ENCODE data around the gene CELA2B. TPM values are rescaled to one million over a fixed set of nuclear protein-coding genes. Genes with fewer than 3 reads are reported as not detected.

Gene CELA2B
- polyA plus RNA-seq, 3 donors = not detected

DNA sequence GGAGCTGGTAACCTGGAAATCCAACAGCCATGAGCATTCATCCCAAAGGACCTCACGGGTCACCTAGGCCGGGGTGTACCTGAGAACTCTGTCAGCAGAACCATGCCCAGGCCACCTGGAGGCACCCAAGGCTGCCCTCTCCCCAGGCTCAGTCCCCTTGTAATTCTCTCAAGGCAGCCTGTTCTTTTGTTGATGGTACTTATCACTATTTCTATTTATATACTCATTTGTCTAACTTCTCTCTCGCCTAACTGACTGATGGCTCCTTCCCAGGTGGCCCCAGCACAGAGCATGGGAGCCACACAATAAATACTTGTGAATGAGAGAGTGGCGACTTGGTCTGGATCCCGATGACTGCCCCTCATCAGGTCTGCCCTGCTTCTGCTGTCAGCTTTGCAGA, 31.4 kb downstream of the CELA2B start:
- no peak for TF ChIP-seq CTCF (IDR thresholded peaks at IDR 0.05)
- Histone ChIP-seq H4K20me1 (ENCODE audit: insufficient read depth, low read length) (peaks cover 9% of the 10 kb centered on the region), H3K4me2 (replicated peaks; ENCODE audit: extremely low read depth, low read length, poor library complexity, severe bottlenecking) (no peak overlapping the region), H3K27me3 (ENCODE audit: control insufficient read depth in 2 of 2, insufficient read depth in 2 of 2, low read length in 2 of 2) (no peaks in the 10 kb centered on the region), H3K4me1 (ENCODE audit: control insufficient read depth in 1 of 2, insufficient read depth in 2 of 2, low read length in 2 of 2) (no peaks in the 10 kb centered on the region), H2AFZ (ENCODE audit: insufficient read depth, low read depth, low read length, poor library complexity, severe bottlenecking) (no peak overlapping the region), H3K4me3 (replicated peaks in 1 of 3; ENCODE audit: low read depth in 2 of 3, low read length in 3 of 3) (no peak overlapping the region), H3K27ac (ENCODE audit: low read depth in 1 of 2, low read length in 2 of 2) (no peak overlapping the region), H3K36me3 (replicated peaks in 1 of 2; ENCODE audit: control insufficient read depth in 1 of 2, insufficient read depth in 2 of 2, low read length in 2 of 2) (peaks cover 43 to 70% of the 10 kb centered on the region in 2 donors), H3K9ac (ENCODE audit: insufficient read depth, low read length, poor library complexity, severe bottlenecking) (no peak overlapping the region), H3K79me2 (ENCODE audit: insufficient read depth, low read length) (no peaks in the 10 kb centered on the region), H3K9me3 (replicated peaks in 1 of 2; ENCODE audit: control insufficient read depth in 1 of 2, insufficient read depth in 1 of 2, low read length in 2 of 2) (no peaks in the 10 kb centered on the region)
- no peak for DNase-seq
- Mint-ChIP-seq H3K36me3 (peaks cover 48 to 73% of the 10 kb centered on the region in 2 donors), H3K27me3 (ENCODE audit: low read depth in 3 of 3) (peaks cover 0 to 4% (median 0%) of the 10 kb centered on the region in 3 donors), H3K4me1 (no peaks in the 10 kb centered on the region), H3K9me3 (no peaks in the 10 kb centered on the region), H3K27ac (peak overlapping the region in 1 of 7 donors; percentile 40), H3K4me3 (no peak overlapping the region)
- 100% methylated on average over 2 of the region's 5 CpGs for WGBS (ENCODE audit: insufficient coverage)
- intact Hi-C loops (cut with micrococcal nuclease) = loop anchor here in 1 of 2 donors (10.0 kb wide), 1 partner anchor 182 kb away; no protein-coding TSS in a partner anchor

DNA sequence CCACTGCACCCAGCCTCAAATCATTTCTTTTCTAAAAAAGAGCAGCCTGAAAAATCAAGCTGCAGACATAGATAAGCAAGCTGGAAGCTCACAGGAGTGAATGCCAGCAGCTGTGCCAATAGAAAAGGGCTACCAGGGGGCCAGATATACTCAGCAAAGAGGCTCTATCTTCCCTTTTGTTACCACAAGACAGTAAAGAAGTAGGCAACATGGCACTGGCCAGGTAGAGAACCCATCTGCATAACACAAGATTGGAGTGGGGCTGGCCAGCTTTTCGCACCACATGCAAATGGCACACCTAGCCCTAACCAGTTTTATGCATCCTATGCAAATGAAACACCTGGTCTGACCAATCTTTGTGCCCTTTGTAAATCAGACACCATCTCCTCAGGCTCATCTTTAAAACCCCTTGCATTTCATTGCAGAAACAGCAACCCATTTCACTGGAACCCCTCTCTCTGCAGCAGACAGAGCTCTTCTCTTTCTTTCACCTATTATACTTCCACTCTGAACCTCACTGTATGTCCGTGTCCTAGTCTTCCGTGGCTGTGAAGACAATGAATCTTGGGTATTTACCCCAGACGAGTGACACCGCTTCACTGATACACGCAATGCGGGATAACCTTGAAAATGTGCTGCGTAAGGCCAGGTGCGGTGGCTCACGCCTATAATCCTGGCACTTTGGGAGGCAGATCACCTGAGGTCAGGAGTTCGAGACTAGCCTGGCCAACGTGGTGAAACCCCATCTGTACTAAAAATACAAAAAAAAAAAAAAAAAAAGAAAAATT, 33.0 kb downstream of the CELA2B start:
- H3K27ac Mint-ChIP-seq = no peak overlapping the region
- no peak for TF ChIP-seq CTCF (IDR thresholded peaks at IDR 0.05)

More for the DNA sequence above, 33.0 kb downstream of the CELA2B start:
- Mint-ChIP-seq H3K27me3 (ENCODE audit: low read depth in 3 of 3) (peaks cover 0 to 4% (median 0%) of the 10 kb centered on the region in 3 donors), H3K4me3 (no peak overlapping the region), H3K36me3 (peaks cover 52 to 72% of the 10 kb centered on the region in 2 donors), H3K4me1 (no peaks in the 10 kb centered on the region), H3K9me3 (no peaks in the 10 kb centered on the region)
- H3K4me1 ChIP-seq (ENCODE audit: control insufficient read depth in 1 of 2, insufficient read depth in 2 of 2, low read length in 2 of 2) = no peaks in the 10 kb centered on the region
- H3K36me3 ChIP-seq (replicated peaks in 1 of 2; ENCODE audit: control insufficient read depth in 1 of 2, insufficient read depth in 2 of 2, low read length in 2 of 2) = peaks cover 40 to 65% of the 10 kb centered on the region in 2 donors
- no peak overlapping the region for H3K9ac ChIP-seq (ENCODE audit: insufficient read depth, low read length, poor library complexity, severe bottlenecking)
- H3K27ac ChIP-seq (ENCODE audit: low read depth in 1 of 2, low read length in 2 of 2) = no peak overlapping the region
- intact Hi-C loops (cut with micrococcal nuclease) = loop anchor here in 1 of 2 donors (10.0 kb wide), 1 partner anchor 184 kb away; no protein-coding TSS in a partner anchor
- DNase-seq = no peak
- no peaks in the 10 kb centered on the region for H3K9me3 ChIP-seq (replicated peaks in 1 of 2; ENCODE audit: control insufficient read depth in 1 of 2, insufficient read depth in 1 of 2, low read length in 2 of 2)
- peaks cover 9% of the 10 kb centered on the region for H4K20me1 ChIP-seq (ENCODE audit: insufficient read depth, low read length)
- 97% methylated on average over 9 of the region's 12 CpGs for WGBS (ENCODE audit: insufficient coverage)
- no peak overlapping the region for H3K4me2 ChIP-seq (replicated peaks; ENCODE audit: extremely low read depth, low read length, poor library complexity, severe bottlenecking)
- no peaks in the 10 kb centered on the region for H3K27me3 ChIP-seq (ENCODE audit: control insufficient read depth in 2 of 2, insufficient read depth in 2 of 2, low read length in 2 of 2)
- H3K4me3 ChIP-seq (replicated peaks in 1 of 3; ENCODE audit: low read depth in 2 of 3, low read length in 3 of 3) = no peak overlapping the region
- no peaks in the 10 kb centered on the region for H3K79me2 ChIP-seq (ENCODE audit: insufficient read depth, low read length)
- H2AFZ ChIP-seq (ENCODE audit: insufficient read depth, low read depth, low read length, poor library complexity, severe bottlenecking) = no peak overlapping the region
